HG02981 (cell line): ENCODE results near the gene SMAP2.
"Not testable (repeated sequence)": the region's sequence is repeated elsewhere in the genome, so short reads cannot be mapped to it uniquely, and the experiment has no call there.

Experiments used
- ATAC-seq: cut with Tn5 transposase; IDR thresholded peaks from one replicate; pipeline ENCODE4 v1.9.1; 2021; ENCODE audit warnings: mild to moderate bottlenecking, moderate library complexity; ENCODE audit not compliant: unreplicated experiment

The SMAP2 gene

GRCh38 chr1:40371707-40372258 lies 1.7 kb upstream of the SMAP2 start:
- ATAC-seq: no peak

- ATAC-seq: no peak
Measured at GRCh38 chr1:40372658-40373322, 737 bp upstream of the SMAP2 start.

- no peak for ATAC-seq
Measured at GRCh38 chr1:40377512-40377911, 4.0 kb downstream of the SMAP2 start.

- ATAC-seq: no peak
Measured at GRCh38 chr1:40379785-40380452, 6.4 kb downstream of the SMAP2 start.

GRCh38 chr1:40380817-40381216 lies 7.3 kb downstream of the SMAP2 start:
- ATAC-seq: no peak

GRCh38 chr1:40381268-40382107 lies 8.0 kb downstream of the SMAP2 start:
- no peak for ATAC-seq

GRCh38 chr1:40382108-40382460 lies 8.6 kb downstream of the SMAP2 start:
- no peak for ATAC-seq

GRCh38 chr1:40382601-40383000 lies 9.1 kb downstream of the SMAP2 start:
- no peak for ATAC-seq

GRCh38 chr1:40383095-40383487 lies 9.6 kb downstream of the SMAP2 start:
- no peak for ATAC-seq

- ATAC-seq: no peak
Measured at GRCh38 chr1:40383488-40384412, 10.2 kb downstream of the SMAP2 start.

GRCh38 chr1:40384413-40384762 lies 10.9 kb downstream of the SMAP2 start:
- ATAC-seq: no peak

- ATAC-seq: no peak
Measured at GRCh38 chr1:40384887-40385286, 11.4 kb downstream of the SMAP2 start.

- ATAC-seq: peak; percentile 69
Measured at GRCh38 chr1:40385437-40386358, 12.2 kb downstream of the SMAP2 start.

- no peak for ATAC-seq
Measured at GRCh38 chr1:40386359-40386723, 12.8 kb downstream of the SMAP2 start.

- ATAC-seq: no peak
Measured at GRCh38 chr1:40386796-40387195, 13.3 kb downstream of the SMAP2 start.

- ATAC-seq: not testable (repeated sequence)
Measured at GRCh38 chr1:40387381-40388306, 14.1 kb downstream of the SMAP2 start.

GRCh38 chr1:40388456-40389321 lies 15.2 kb downstream of the SMAP2 start:
- not testable (repeated sequence) for ATAC-seq
